ENCODE data around the gene FSCB.

- TF ChIP-seq CTCF (IDR thresholded peaks at IDR 0.05) = no peak
- TF ChIP-seq POLR2AphosphoS5 (IDR thresholded peaks at IDR 0.05; ENCODE audit: low read depth, low read length) = no peak
- no peak for TF ChIP-seq REST (IDR thresholded peaks at IDR 0.05; ENCODE audit: insufficient read depth in 1 of 2, low read depth in 2 of 2, low read length in 1 of 2)
- no peak for TF ChIP-seq TCF7L2 (IDR thresholded peaks at IDR 0.05; ENCODE audit: low read depth, low read length)
Observed at GRCh38 chr14:44462381-44462780, 44.7 kb downstream of the FSCB start.

Data from Panc1 (cell line).